H1 (cell line): ENCODE measurements around the gene ITGA8. TPM values are rescaled to one million over a fixed set of nuclear protein-coding genes. Genes with fewer than 3 reads are reported as not detected.
"Not testable (repeated sequence)": the region's sequence is repeated elsewhere in the genome, so short reads cannot be mapped to it uniquely, and the experiment has no call there.

Experiments
- CTCF ChIA-PET: fragments of 300-600 bp; sonication (Branson Sonifier 250); formaldehyde crosslinking; loops from one replicate; lab custom pipeline; 2021; ENCODE audit not compliant: partially characterized antibody; lab: Charles Lee
- POLR2A ChIA-PET: fragments of 300-600 bp; sonication (Branson Sonifier 250); formaldehyde crosslinking; loops from one replicate; lab custom pipeline; 2021; ENCODE audit warnings: inconsistent platforms; ENCODE audit not compliant: partially characterized antibody; lab: Charles Lee
- DNase-seq, 2 experiments: peaks; one replicate each; pipeline versions ENCODE4 v3.0.0 to v3.0.0-alpha.2; 2010 to 2022; ENCODE audit warnings: low spot score in 2 of 2, low read depth in 1 of 2, mixed read lengths in 1 of 2
- FAIRE-seq: peaks from 2 replicates; lab custom pipeline; 2011; peaks lifted over from hg19 to GRCh38; lab: Jason Lieb, UNC
- H2AFZ ChIP-seq: 2 replicates; pipeline ENCODE4 v1.8.1; 2012; ENCODE audit warnings: low read length, inconsistent platforms
- H2AK5ac ChIP-seq: 2 replicates; pipeline ENCODE4 v1.6.1; 2013; ENCODE audit warnings: low read depth, low read length
- H2BK120ac ChIP-seq: replicated peaks from 2 replicates; pipeline ENCODE3; 2013; ENCODE audit warnings: low read depth, low read length, inconsistent platforms
- H2BK12ac ChIP-seq: 2 replicates; pipeline ENCODE4 v1.6.1; 2013; ENCODE audit warnings: low read depth, low read length
- H2BK15ac ChIP-seq: 2 replicates; pipeline ENCODE4 v1.6.1; 2013; ENCODE audit warnings: low read length
- H2BK20ac ChIP-seq: 2 replicates; pipeline ENCODE4 v1.6.1; 2013; ENCODE audit warnings: low read length
- H2BK5ac ChIP-seq: 2 replicates; pipeline ENCODE4 v1.6.1; 2013; ENCODE audit warnings: low read depth, low read length
- H3K14ac ChIP-seq: 2 replicates; pipeline ENCODE4 v1.6.1; 2013; ENCODE audit warnings: inconsistent platforms; ENCODE audit not compliant: insufficient read length
- H3K18ac ChIP-seq: 2 replicates; pipeline ENCODE4 v1.6.1; 2013; ENCODE audit warnings: low read length; ENCODE audit errors: extremely low read depth
- H3K23ac ChIP-seq: 2 replicates; pipeline ENCODE4 v1.6.1; 2013; ENCODE audit warnings: inconsistent platforms; ENCODE audit not compliant: insufficient read length
- H3K23me2 ChIP-seq: 2 replicates; pipeline ENCODE4 v1.6.1; 2013; ENCODE audit warnings: low read depth, low read length
- H3K27ac ChIP-seq: 2 replicates; pipeline ENCODE4 v1.6.1; 2011; ENCODE audit warnings: low read depth, low read length, inconsistent platforms
- H3K27me3 ChIP-seq, 4 experiments: replicated peaks in 1 of 4; 1 replicate in 1 of 4; 2 replicates in 3 of 4; pipeline versions ENCODE4 v1.6.1 to v1.8.1; 2011 to 2013; ENCODE audit warnings: low read length in 3 of 4, mild to moderate bottlenecking in 3 of 4, inconsistent platforms in 2 of 4, mixed read lengths in 2 of 4, moderate library complexity in 1 of 4; ENCODE audit not compliant: control insufficient read depth in 3 of 4, insufficient read depth in 3 of 4; ENCODE audit errors: extremely low read depth in 1 of 4
- H3K36me3 ChIP-seq, 4 experiments: 2 replicates each; pipeline versions ENCODE4 v1.6.1 to v1.8.1; 2011 to 2013; ENCODE audit warnings: mild to moderate bottlenecking in 4 of 4, low read length in 3 of 4, moderate library complexity in 2 of 4, control low read depth in 1 of 4, inconsistent platforms in 1 of 4; ENCODE audit not compliant: insufficient read depth in 4 of 4, control insufficient read depth in 2 of 4
- H3K4ac ChIP-seq: replicated peaks from 2 replicates; pipeline ENCODE3; 2013; ENCODE audit warnings: low read length, low read depth, mixed read lengths, inconsistent platforms; ENCODE audit not compliant: insufficient read length
- H3K4me1 ChIP-seq, 4 experiments: replicated peaks in 1 of 4; 1 replicate in 1 of 4; 2 replicates in 3 of 4; pipeline versions ENCODE4 v1.6.1 to v1.8.1; 2011 to 2013; ENCODE audit warnings: low read length in 3 of 4, inconsistent platforms in 2 of 4, mixed read lengths in 1 of 4; ENCODE audit not compliant: insufficient read depth in 4 of 4, control insufficient read depth in 3 of 4
- H3K4me2 ChIP-seq, 2 experiments: 2 replicates each; pipeline versions ENCODE4 v1.6.1 to v1.8.1; 2011 to 2013; ENCODE audit warnings: low read depth in 2 of 2, low read length in 2 of 2, control low read depth in 1 of 2, inconsistent platforms in 1 of 2, mild to moderate bottlenecking in 1 of 2; ENCODE audit not compliant: insufficient read depth in 1 of 2
- H3K4me3 ChIP-seq, 4 experiments: fragments of 200-600, 300-600 bp in 1 of 4; sonication (generic), shearing (Covaris generic), sonication (Bioruptor Twin) in 1 of 4; 2 replicates each; pipeline versions ENCODE4 v1.5.1 to v1.8.1; 2011 to 2016; ENCODE audit warnings: low read length in 4 of 4, low read depth in 3 of 4, control low read depth in 2 of 4, inconsistent platforms in 2 of 4, mild to moderate bottlenecking in 2 of 4, mixed read lengths in 1 of 4, moderate library complexity in 1 of 4; ENCODE audit not compliant: insufficient read depth in 2 of 4; ENCODE audit errors: extremely low read depth in 1 of 4
- H3K56ac ChIP-seq: replicated peaks from 2 replicates; pipeline ENCODE3; 2013; ENCODE audit warnings: low read depth, mild to moderate bottlenecking, mixed read lengths, low read length, inconsistent platforms; ENCODE audit not compliant: insufficient read length
- H3K79me1 ChIP-seq: 2 replicates; pipeline ENCODE4 v1.6.1; 2013; ENCODE audit warnings: low read depth, low read length, control low read depth
- H3K79me2 ChIP-seq, 2 experiments: 2 replicates each; pipeline versions ENCODE4 v1.6.1 to v1.8.1; 2012 to 2013; ENCODE audit warnings: low read length in 2 of 2, mild to moderate bottlenecking in 2 of 2, inconsistent platforms in 1 of 2; ENCODE audit not compliant: insufficient read depth in 2 of 2, control insufficient read depth in 1 of 2
- H3K9ac ChIP-seq, 4 experiments: replicated peaks in 1 of 4; 1 replicate in 1 of 4; 2 replicates in 3 of 4; pipeline versions ENCODE4 v1.6.1 to v1.8.1; 2011 to 2013; ENCODE audit warnings: low read depth in 3 of 4, low read length in 3 of 4, control low read depth in 2 of 4, mild to moderate bottlenecking in 2 of 4, moderate library complexity in 2 of 4, inconsistent platforms in 1 of 4; ENCODE audit errors: extremely low read depth in 1 of 4
- H3K9me3 ChIP-seq, 2 experiments: 2 replicates each; pipeline versions ENCODE4 v1.6.1 to v1.8.1; 2012 to 2013; ENCODE audit warnings: mild to moderate bottlenecking in 2 of 2, moderate library complexity in 2 of 2, control low read depth in 1 of 2, inconsistent platforms in 1 of 2, low read depth in 1 of 2, low read length in 1 of 2, mixed read lengths in 1 of 2; ENCODE audit not compliant: insufficient read depth in 2 of 2
- H4K20me1 ChIP-seq, 2 experiments: replicated peaks in 1 of 2; 2 replicates each; pipeline versions ENCODE3 to v1.8.1; 2011 to 2013; ENCODE audit warnings: inconsistent platforms in 2 of 2, low read length in 2 of 2, mild to moderate bottlenecking in 1 of 2; ENCODE audit not compliant: insufficient read depth in 2 of 2, control insufficient read depth in 1 of 2
- H4K5ac ChIP-seq: 2 replicates; pipeline ENCODE4 v1.6.1; 2013; ENCODE audit warnings: low read length, low read depth, mixed read lengths, inconsistent platforms; ENCODE audit not compliant: insufficient read length
- H4K8ac ChIP-seq: 2 replicates; pipeline ENCODE4 v1.8.0; 2013; ENCODE audit warnings: mild to moderate bottlenecking, moderate library complexity, low read length, inconsistent platforms; ENCODE audit not compliant: insufficient read depth; ENCODE audit errors: extremely low read depth
- H4K91ac ChIP-seq: replicated peaks from 2 replicates; pipeline ENCODE3; 2013; ENCODE audit warnings: low read length, mixed read lengths, inconsistent platforms; ENCODE audit not compliant: insufficient read length
- BACH1 ChIP-seq: IDR thresholded peaks from 2 replicates; pipeline ENCODE4 v1.6.1; 2012; ENCODE audit warnings: low read length, improper control_type of control experiment
- MAFK ChIP-seq: IDR thresholded peaks from 2 replicates; pipeline ENCODE4 v1.6.1; 2012; ENCODE audit warnings: low read depth, mild to moderate bottlenecking, improper control_type of control experiment, low read length
- WGBS, 2 experiments: shearing (Covaris generic) in 1 of 2; methylation state at CpG; one replicate each; pipeline versions ENCODE4 v1.1.6 to v1.1.7; 2013 to 2015; ENCODE audit warnings: low lambda C conversion rate in 2 of 2, mixed read lengths in 2 of 2, inconsistent platforms in 1 of 2, low coverage in 1 of 2, missing lambda C conversion rate in 1 of 2; ENCODE audit not compliant: insufficient replicate concordance in 2 of 2, insufficient coverage in 1 of 2, insufficient read length in 1 of 2; ENCODE audit errors: extremely low coverage in 1 of 2, missing lambda C conversion rate in 1 of 2; 5-methylcytosine and 5-hydroxymethylcytosine counted together
- polyA plus RNA-seq, 7 experiments: library from polyadenylated mRNA; depleted of rRNA in 3 of 7; stranded (reverse) in 5 of 7; unstranded in 2 of 7; fragments of >200 nt in 5 of 7; fragments of 200-250 nt in 2 of 7; gene quantifications; 1 replicate in 5 of 7; 2 replicates in 1 of 7; 4 replicates in 1 of 7; pipeline versions ENCODE4 v1.2.1 to v1.2.3, GENCODE V29; 2011 to 2013; ENCODE audit warnings: missing spikeins in 2 of 7, mixed read lengths in 2 of 7
- total RNA-seq: library from RNA; stranded (reverse); fragmentation: NEBNext Ultra II Directional; extraction: Animal tissue kit (Norgen Biotek cat#: 25700); gene quantifications from 2 replicates; pipeline ENCODE4 v1.2.1, GENCODE V29; 2021

ITGA8 gene
- total and polyA plus RNA-seq, 2 of the 8 experiments (the other 6 are each of a cell fraction or from before 2014, with no cell fraction given), result not detected

DNA sequence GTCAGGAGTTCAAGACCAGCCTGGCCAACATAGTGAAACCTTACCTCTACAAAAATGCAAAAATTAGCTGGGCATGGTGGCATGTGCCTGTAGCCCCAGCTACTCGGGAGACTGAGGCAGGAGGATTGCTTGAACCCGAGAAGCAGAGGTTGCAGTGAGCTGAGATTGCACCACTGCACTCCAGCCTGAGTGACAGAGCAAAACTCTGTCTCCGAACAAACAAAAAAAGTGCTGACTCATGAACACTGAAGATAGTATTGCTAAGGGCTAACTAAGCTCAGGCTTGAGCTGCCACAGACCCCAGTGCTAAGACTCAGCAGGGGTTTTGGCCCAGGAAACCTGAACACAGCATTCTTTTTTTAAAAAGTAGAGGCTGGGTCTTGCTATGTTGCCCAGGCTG lies 162.6 kb downstream of the ITGA8 start:
- TF ChIP-seq MAFK, result peak; percentile 77
- 0 out of 2 replicates have a peak, but pooled peaks have one; percentile 30 for TF ChIP-seq BACH1

More for the DNA sequence above, 162.6 kb downstream of the ITGA8 start:
- H3K27me3 ChIP-seq, FAIRE-seq, H2BK12ac ChIP-seq, H3K14ac ChIP-seq, H2BK120ac ChIP-seq, H3K4me3 ChIP-seq, H3K4ac ChIP-seq, H3K79me1 ChIP-seq, H2AFZ ChIP-seq, H2BK20ac ChIP-seq, H3K18ac ChIP-seq, H3K9me3 ChIP-seq, H4K8ac ChIP-seq, H3K4me2 ChIP-seq, DNase-seq, H4K5ac ChIP-seq, H3K36me3 ChIP-seq, H3K27ac ChIP-seq, H3K56ac ChIP-seq, H2BK5ac ChIP-seq, H3K23me2 ChIP-seq, H2BK15ac ChIP-seq, H3K79me2 ChIP-seq, H2AK5ac ChIP-seq, H3K9ac ChIP-seq, H4K20me1 ChIP-seq, H4K91ac ChIP-seq, H3K23ac ChIP-seq, H3K4me1 ChIP-seq, POLR2A ChIA-PET: not testable (repeated sequence)
- CTCF ChIA-PET, result interaction anchor here (1.0 to 1.2 kb wide), 2 partner anchors 23 to 28 kb away, joined by 3 to 4 read pairs; no protein-coding TSS in a partner anchor
- 78% methylated on average over 3 of the region's 3 CpGs; no CpG with 5 or more reads in 1 of the 2 experiments for WGBS, 2 experiments
